Naive thymus-derived CD4-positive, alpha-beta T cell (primary cell): Measurements from ENCODE around the gene SMYD3. TPM values are rescaled to one million over a fixed set of nuclear protein-coding genes. Genes with fewer than 3 reads are reported as not detected.

Experiments
- ATAC-seq: fragments of 150-1000 bp; cut with Tn5 transposase; 2 replicates; pipeline ENCODE4 v1.10.0; 2021; ENCODE audit warnings: mild to moderate bottlenecking, moderate library complexity
- CTCF ChIA-PET: fragments of 350-600 bp; sonication (Branson Sonifier 250); formaldehyde crosslinking; loops from one replicate; lab custom pipeline; 2021; ENCODE audit warnings: antibody characterized with exemption; lab: Charles Lee
- POLR2A ChIA-PET: fragments of 350-600 bp; sonication (Branson Sonifier 250); formaldehyde crosslinking; loops from one replicate; lab custom pipeline; 2021; ENCODE audit warnings: antibody characterized with exemption, inconsistent platforms; lab: Charles Lee
- DNase-seq, 9 donors: peaks; one replicate each; pipeline versions ENCODE4 v3.0.0 to v3.0.0-alpha.2; 2020 to 2022; ENCODE audit warnings: mixed read lengths in 1 of 9
- H3K27ac ChIP-seq: one replicate; pipeline ENCODE4 v1.7.0; 2013; ENCODE audit warnings: mild to moderate bottlenecking, low read depth, low read length, moderate library complexity
- H3K27me3 ChIP-seq, 2 donors: one replicate each; pipeline ENCODE4 v1.7.0; 2013; ENCODE audit warnings: low read length in 2 of 2, mild to moderate bottlenecking in 2 of 2, moderate library complexity in 2 of 2; ENCODE audit not compliant: control insufficient read depth in 2 of 2, insufficient read depth in 2 of 2
- H3K36me3 ChIP-seq, 3 experiments: 1 replicate in 2 of 3; 2 replicates in 1 of 3; pipeline ENCODE4 v1.7.0; 2013; ENCODE audit warnings: low read length in 3 of 3, mild to moderate bottlenecking in 3 of 3, moderate library complexity in 1 of 3; ENCODE audit not compliant: insufficient read depth in 3 of 3, control insufficient read depth in 2 of 3
- H3K4me1 ChIP-seq, 2 donors: one replicate each; pipeline ENCODE4 v1.7.0; 2013; ENCODE audit warnings: low read length in 2 of 2, mild to moderate bottlenecking in 2 of 2, moderate library complexity in 1 of 2; ENCODE audit not compliant: control insufficient read depth in 2 of 2, insufficient read depth in 2 of 2
- H3K4me3 ChIP-seq: 2 replicates; pipeline ENCODE4 v1.7.0; 2013; ENCODE audit warnings: mild to moderate bottlenecking, low read length
- H3K9me3 ChIP-seq, 3 experiments: 1 replicate in 2 of 3; 2 replicates in 1 of 3; pipeline ENCODE4 v1.7.0; 2013; ENCODE audit warnings: low read length in 3 of 3; ENCODE audit not compliant: control insufficient read depth in 2 of 3
- H3K27ac Mint-ChIP-seq, 9 donors: one replicate each; pipeline ENCODE4 v1.8.0; 2020 to 2022; ENCODE audit warnings: mixed read lengths in 9 of 9, mild to moderate bottlenecking in 8 of 9, moderate library complexity in 5 of 9, inconsistent platforms in 2 of 9
- H3K27me3 Mint-ChIP-seq, 5 donors: one replicate each; pipeline ENCODE4 v1.8.0; 2021 to 2022; ENCODE audit warnings: mixed read lengths in 5 of 5, mild to moderate bottlenecking in 1 of 5
- H3K36me3 Mint-ChIP-seq, 5 donors: one replicate each; pipeline ENCODE4 v1.8.0; 2020 to 2022; ENCODE audit warnings: mixed read lengths in 5 of 5, mild to moderate bottlenecking in 3 of 5, inconsistent platforms in 1 of 5
- H3K4me1 Mint-ChIP-seq, 7 donors: one replicate each; pipeline ENCODE4 v1.8.0; 2020 to 2022; ENCODE audit warnings: mixed read lengths in 7 of 7, mild to moderate bottlenecking in 3 of 7, inconsistent platforms in 1 of 7
- H3K4me3 Mint-ChIP-seq, 10 donors: one replicate each; pipeline ENCODE4 v1.8.0; 2020 to 2022; ENCODE audit warnings: mild to moderate bottlenecking in 10 of 10, mixed read lengths in 10 of 10, moderate library complexity in 6 of 10, inconsistent platforms in 2 of 10
- H3K9me3 Mint-ChIP-seq, 11 donors: one replicate each; pipeline ENCODE4 v1.8.0; 2020 to 2022; ENCODE audit warnings: mixed read lengths in 11 of 11, mild to moderate bottlenecking in 4 of 11, inconsistent platforms in 1 of 11, moderate library complexity in 1 of 11
- intact Hi-C, 2 donors: fragments of 100-400 bp; cut with micrococcal nuclease; formaldehyde crosslinking; loops; one replicate each; pipeline ENCODE4 v1.15.1; 2023
- polyA plus RNA-seq, 2 donors: library from polyadenylated mRNA; unstranded; fragments of 300-500 nt; fragmentation: Illumina TruSeq; gene quantifications; one replicate each; pipeline ENCODE4 v1.2.3, GENCODE V29; 2021
- total RNA-seq, 6 experiments: library from RNA in 5 of 6; stranded (reverse) in 5 of 6; gene quantifications; 1 replicate in 5 of 6; 2 replicates in 1 of 6; pipeline ENCODE4 v1.2.3 and lab custom pipeline; 2021 to 2026

The SMYD3 gene
- total and polyA plus RNA-seq, 7 experiments from 2014 or later: 19.5 to 28.6 (median 24.4) TPM

GRCh38 chr1:246176126-246177024 lies 330.7 kb downstream of the SMYD3 start:
- Mint-ChIP-seq H3K9me3 (peaks cover 0 to 6% (median 0%) of the 10 kb centered on the region in 11 donors), H3K36me3 (peaks cover 0 to 42% (median 23%) of the 10 kb centered on the region in 5 donors), H3K4me3 (no peak overlapping the region), H3K27ac (no peak overlapping the region), H3K4me1 (peaks cover 0 to 5% (median 0%) of the 10 kb centered on the region in 7 donors), H3K27me3 (no peaks in the 10 kb centered on the region)
- intact Hi-C loops: no loop called here
- CTCF ChIA-PET: no interaction called here
- POLR2A ChIA-PET: no interaction called here
- Histone ChIP-seq H3K36me3 (peaks cover 0 to 4% (median 0%) of the 10 kb centered on the region in 3 experiments), H3K27me3 (no peaks in the 10 kb centered on the region), H3K4me3 (no peak overlapping the region), H3K9me3 (no peaks in the 10 kb centered on the region), H3K4me1 (no peaks in the 10 kb centered on the region), H3K27ac (no peak overlapping the region)
- DNase-seq: no peak
- ATAC-seq: no peak

- CTCF ChIA-PET: no interaction called here
- DNase-seq: no peak
- Histone ChIP-seq H3K4me3 (no peak overlapping the region), H3K4me1 (no peaks in the 10 kb centered on the region), H3K36me3 (no peaks in the 10 kb centered on the region), H3K27me3 (no peaks in the 10 kb centered on the region), H3K9me3 (no peaks in the 10 kb centered on the region), H3K27ac (no peak overlapping the region)
- peaks cover 0 to 6% (median 0%) of the 10 kb centered on the region in 11 donors for H3K9me3 Mint-ChIP-seq
- no peak for ATAC-seq
- H3K4me1 Mint-ChIP-seq: peaks cover 0 to 2% (median 0%) of the 10 kb centered on the region in 7 donors
- intact Hi-C loops: no loop called here
- POLR2A ChIA-PET: no interaction called here
- no peak overlapping the region for H3K4me3 Mint-ChIP-seq
- H3K27me3 Mint-ChIP-seq: no peaks in the 10 kb centered on the region
- no peak overlapping the region for H3K27ac Mint-ChIP-seq
- peaks cover 0 to 24% (median 7%) of the 10 kb centered on the region in 5 donors for H3K36me3 Mint-ChIP-seq
Observed at GRCh38 chr1:246170574-246171261, 336.4 kb downstream of the SMYD3 start.

GRCh38 chr1:246169486-246169885 lies 337.6 kb downstream of the SMYD3 start:
- Mint-ChIP-seq H3K9me3 (peaks cover 0 to 14% (median 0%) of the 10 kb centered on the region in 11 donors), H3K27me3 (no peaks in the 10 kb centered on the region), H3K27ac (no peak overlapping the region), H3K36me3 (peaks cover 0 to 31% (median 17%) of the 10 kb centered on the region in 5 donors), H3K4me1 (peaks cover 0 to 10% (median 0%) of the 10 kb centered on the region in 7 donors), H3K4me3 (no peak overlapping the region)
- DNase-seq (no peak), ATAC-seq (no peak)
- Histone ChIP-seq H3K27me3 (no peaks in the 10 kb centered on the region), H3K4me3 (no peak overlapping the region), H3K36me3 (no peaks in the 10 kb centered on the region), H3K4me1 (no peaks in the 10 kb centered on the region), H3K27ac (no peak overlapping the region), H3K9me3 (no peaks in the 10 kb centered on the region)
- CTCF ChIA-PET: no interaction called here
- intact Hi-C loops: no loop called here
- POLR2A ChIA-PET: no interaction called here

GRCh38 chr1:246169019-246169418 lies 338.1 kb downstream of the SMYD3 start:
- H3K27me3 Mint-ChIP-seq: no peaks in the 10 kb centered on the region
- no peak for DNase-seq
- no peak for ATAC-seq
- H3K36me3 Mint-ChIP-seq: peaks cover 0 to 33% (median 17%) of the 10 kb centered on the region in 5 donors
- no peak overlapping the region for H3K27ac Mint-ChIP-seq
- Histone ChIP-seq H3K36me3 (no peaks in the 10 kb centered on the region), H3K4me3 (no peak overlapping the region), H3K4me1 (no peaks in the 10 kb centered on the region), H3K27ac (no peak overlapping the region), H3K9me3 (no peaks in the 10 kb centered on the region), H3K27me3 (no peaks in the 10 kb centered on the region)
- H3K4me1 Mint-ChIP-seq: peaks cover 0 to 10% (median 0%) of the 10 kb centered on the region in 7 donors
- ChIA-PET CTCF (no interaction called here), POLR2A (no interaction called here)
- peaks cover 0 to 14% (median 0%) of the 10 kb centered on the region in 11 donors for H3K9me3 Mint-ChIP-seq
- no peak overlapping the region for H3K4me3 Mint-ChIP-seq
- intact Hi-C loops: no loop called here

- ATAC-seq (no peak), DNase-seq (no peak)
- H3K4me1 Mint-ChIP-seq: peaks cover 0 to 9% (median 0%) of the 10 kb centered on the region in 7 donors
- H3K9me3 Mint-ChIP-seq: peaks cover 0 to 8% (median 0%) of the 10 kb centered on the region in 11 donors
- Histone ChIP-seq H3K27ac (no peak overlapping the region), H3K27me3 (no peaks in the 10 kb centered on the region), H3K4me1 (no peaks in the 10 kb centered on the region), H3K36me3 (no peaks in the 10 kb centered on the region), H3K4me3 (no peak overlapping the region), H3K9me3 (no peaks in the 10 kb centered on the region)
- no peaks in the 10 kb centered on the region for H3K27me3 Mint-ChIP-seq
- H3K4me3 Mint-ChIP-seq: no peak overlapping the region
- H3K36me3 Mint-ChIP-seq: peaks cover 0 to 35% (median 17%) of the 10 kb centered on the region in 5 donors
- CTCF ChIA-PET: no interaction called here
- POLR2A ChIA-PET: no interaction called here
- intact Hi-C loops: no loop called here
- H3K27ac Mint-ChIP-seq: no peak overlapping the region
Observed at GRCh38 chr1:246166841-246167240, 340.2 kb downstream of the SMYD3 start.

GRCh38 chr1:246165826-246166709 lies 341.0 kb downstream of the SMYD3 start:
- no peak overlapping the region for H3K4me3 ChIP-seq
- ATAC-seq (no peak), DNase-seq (no peak)
- Mint-ChIP-seq H3K27me3 (no peaks in the 10 kb centered on the region), H3K27ac (no peak overlapping the region), H3K4me1 (peaks cover 0 to 9% (median 0%) of the 10 kb centered on the region in 7 donors), H3K36me3 (peaks cover 0 to 42% (median 17%) of the 10 kb centered on the region in 5 donors), H3K4me3 (no peak overlapping the region), H3K9me3 (peaks cover 0 to 8% (median 0%) of the 10 kb centered on the region in 11 donors)
- no peaks in the 10 kb centered on the region for H3K4me1 ChIP-seq
- H3K36me3 ChIP-seq: no peaks in the 10 kb centered on the region
- H3K9me3 ChIP-seq: no peaks in the 10 kb centered on the region
- H3K27ac ChIP-seq: no peak overlapping the region
- no peaks in the 10 kb centered on the region for H3K27me3 ChIP-seq
- ChIA-PET CTCF (no interaction called here), POLR2A (no interaction called here)
- intact Hi-C loops: no loop called here
